BLaER1 treated with 17β-estradiol and CSF1 and Interleukin-3, amounts not matched to agents 10 nM and 100 nM (cell line): ENCODE data around the gene NPPC.

Source experiments
- H3K27ac ChIP-seq, 11 experiments: shearing (Covaris generic); formaldehyde crosslinking; 2 replicates each; pipeline ENCODE4 v1.8.1; 2022
- H3K27me3 ChIP-seq, 11 experiments: shearing (Covaris generic); formaldehyde crosslinking; 2 replicates each; pipeline ENCODE4 v1.8.1; 2022
- H3K36me3 ChIP-seq, 11 experiments: shearing (Covaris generic); formaldehyde crosslinking; 2 replicates each; pipeline ENCODE4 v1.8.1; 2022
- H3K4me1 ChIP-seq, 10 experiments: shearing (Covaris generic); formaldehyde crosslinking; 2 replicates each; pipeline ENCODE4 v1.8.1; 2022
- H3K4me2 ChIP-seq, 11 experiments: shearing (Covaris generic); formaldehyde crosslinking; 2 replicates each; pipeline ENCODE4 v1.8.1; 2022
- H3K4me3 ChIP-seq, 10 experiments: shearing (Covaris generic); formaldehyde crosslinking; 2 replicates each; pipeline ENCODE4 v1.8.1; 2022
- H3K9ac ChIP-seq, 11 experiments: shearing (Covaris generic); formaldehyde crosslinking; 2 replicates each; pipeline ENCODE4 v1.8.1; 2022
- H3K9me3 ChIP-seq, 11 experiments: shearing (Covaris generic); formaldehyde crosslinking; replicated peaks in 1 of 11; 2 replicates each; pipeline ENCODE4 v1.8.1; 2022
- H4K20me1 ChIP-seq, 11 experiments: shearing (Covaris generic); formaldehyde crosslinking; 2 replicates each; pipeline ENCODE4 v1.8.1; 2022
- Cebpa-rat ChIP-seq, 11 experiments: shearing (Covaris generic); IDR thresholded peaks; 2 replicates each; pipeline ENCODE4 v1.8.1; 2022

Gene NPPC

GRCh38 chr2:231877533-231878456 lies 48.4 kb downstream of the NPPC start:
- H3K36me3 ChIP-seq: no peaks in the 10 kb centered on the region

GRCh38 chr2:231874944-231875343 lies 51.3 kb downstream of the NPPC start:
- H3K4me1 ChIP-seq: peaks cover 0 to 8% (median 3%) of the 10 kb centered on the region in 10 experiments; a peak in 7 of 20 replicates
- H3K36me3 ChIP-seq: no peaks in the 10 kb centered on the region
- H3K27ac ChIP-seq: no peak overlapping the region
- H3K4me3 ChIP-seq: no peak overlapping the region
- no peaks in the 10 kb centered on the region for H4K20me1 ChIP-seq
- H3K9me3 ChIP-seq: peaks cover 0 to 8% (median 0%) of the 10 kb centered on the region in 11 experiments; a peak in 1 of 22 replicates
- TF ChIP-seq Cebpa-rat (IDR thresholded peaks at IDR 0.05): no peak
- H3K9ac ChIP-seq: no peak overlapping the region
- peak overlapping the region in 4 of 11 experiments; percentile 14 to 31 (median 23); a peak in 4 of 22 replicates for H3K4me2 ChIP-seq
- no peaks in the 10 kb centered on the region for H3K27me3 ChIP-seq

More at GRCh38 chr2:231877533-231878456, 48.4 kb downstream of the NPPC start:
- Histone ChIP-seq H3K27me3 (no peaks in the 10 kb centered on the region), H3K4me3 (no peak overlapping the region), H4K20me1 (no peaks in the 10 kb centered on the region), H3K4me2 (no peak overlapping the region), H3K4me1 (peaks cover 0 to 8% (median 3%) of the 10 kb centered on the region in 10 experiments; a peak in 7 of 20 replicates), H3K27ac (no peak overlapping the region), H3K9ac (no peak overlapping the region), H3K9me3 (no peaks in the 10 kb centered on the region)
- no peak for TF ChIP-seq Cebpa-rat (IDR thresholded peaks at IDR 0.05)
